HG03342 (cell line): Measurements from ENCODE around the gene SFXN3.

Experiments used
- ATAC-seq: cut with Tn5 transposase; IDR thresholded peaks from one replicate; pipeline ENCODE4 v1.9.1; 2021; ENCODE audit warnings: mild to moderate bottlenecking, moderate library complexity; ENCODE audit not compliant: unreplicated experiment

Gene SFXN3

DNA sequence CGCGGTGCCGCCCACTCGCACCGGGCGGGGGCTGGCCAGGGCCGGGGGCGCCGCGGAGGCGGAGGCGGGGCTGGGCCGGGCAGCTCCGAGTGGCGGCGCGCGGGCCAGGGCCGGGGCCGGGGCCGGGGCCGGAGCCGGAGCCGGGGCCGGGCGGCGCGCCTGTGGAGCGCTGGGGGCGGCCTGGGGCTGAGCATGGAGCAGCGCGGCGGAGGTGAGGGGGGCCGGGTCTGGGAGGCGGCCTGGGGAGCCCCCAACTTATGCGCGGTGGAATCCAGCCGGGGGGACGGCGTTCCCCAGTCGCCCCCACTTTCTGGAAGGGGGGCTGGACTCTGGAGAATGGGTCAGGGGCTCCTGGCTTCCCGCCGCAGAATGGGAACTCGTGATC is 31.3 kb upstream of the SFXN3 start, which contains the start of gene LZTS2:
Gene LZTS2, plus strand, starts transcription at position 67 of the 385 bp plus-strand sequence. CDS start 2,731 bp downstream, outside the sequence.
- no peak for ATAC-seq

DNA sequence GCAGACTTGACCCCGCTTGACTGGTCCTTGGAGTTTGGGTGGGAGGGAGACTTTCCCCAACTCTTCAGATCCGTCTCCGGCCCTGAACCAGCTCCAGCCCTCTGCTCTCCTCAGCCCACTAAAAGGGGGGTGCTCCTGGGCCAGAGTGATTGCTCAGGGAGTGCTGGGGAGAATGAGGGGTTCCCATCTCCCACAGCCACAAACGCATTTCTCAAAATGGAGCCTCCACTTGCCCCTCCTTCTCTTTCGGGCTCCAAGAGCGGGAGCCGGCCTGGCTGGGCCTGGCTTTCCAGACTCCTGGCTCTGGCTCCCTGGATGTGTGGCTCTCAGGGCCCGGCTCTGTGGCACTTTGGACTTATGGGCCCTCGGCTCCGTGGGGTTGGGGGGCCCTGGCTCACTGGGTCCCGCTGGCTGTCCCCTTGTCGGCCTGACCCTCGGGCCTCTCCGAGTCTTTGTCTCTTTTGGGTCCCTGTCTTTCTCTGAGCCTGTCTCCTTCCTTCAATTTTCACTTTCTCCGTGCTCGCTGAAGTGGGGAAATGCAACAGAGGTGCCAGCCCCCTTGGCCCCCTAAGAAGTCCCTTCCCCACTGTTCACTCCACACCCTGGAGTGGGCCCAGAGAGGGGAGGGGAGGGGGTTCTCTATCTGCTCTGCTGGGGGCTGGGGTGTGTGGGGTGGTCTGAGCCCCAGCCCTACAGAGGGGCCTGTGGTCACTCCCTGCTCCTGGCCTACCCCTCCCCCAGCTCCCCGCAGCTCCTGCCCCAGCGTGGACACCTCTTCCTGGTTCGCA is 30.7 kb upstream of the SFXN3 start:
- no peak for ATAC-seq

DNA sequence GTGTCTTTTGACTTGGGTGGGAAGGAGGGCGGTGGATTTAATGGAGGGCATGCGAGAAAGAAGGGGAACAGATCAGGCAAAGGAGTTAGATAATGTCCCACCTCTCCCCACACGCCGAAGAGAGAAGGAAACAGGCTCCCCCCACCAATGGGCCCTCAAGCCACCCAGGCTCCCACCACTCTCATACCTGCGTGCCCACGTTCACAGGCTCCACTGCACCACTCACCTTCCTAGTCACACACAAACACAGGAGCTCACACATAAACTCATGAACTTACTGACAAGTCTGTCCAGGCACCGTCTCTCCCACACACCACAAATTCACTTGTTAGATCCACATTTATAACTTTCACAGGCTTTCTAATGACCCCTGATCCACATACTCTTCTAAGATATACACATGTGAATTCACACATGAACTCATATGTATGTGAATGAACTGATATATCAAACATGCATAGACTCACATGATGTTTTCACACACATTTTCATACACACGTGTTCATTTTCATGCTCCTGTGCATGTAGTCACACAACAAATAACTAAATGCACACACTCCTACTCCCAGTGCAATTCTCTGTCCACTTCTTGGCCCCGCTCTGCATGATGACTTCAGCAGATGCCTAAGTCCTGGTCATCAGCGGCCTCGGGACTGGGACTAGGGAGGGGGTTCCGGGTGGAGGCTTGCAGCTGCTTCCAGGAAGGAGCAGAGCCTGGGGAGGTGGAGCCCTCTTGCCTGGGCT is 29.9 kb upstream of the SFXN3 start:
- no peak for ATAC-seq

DNA sequence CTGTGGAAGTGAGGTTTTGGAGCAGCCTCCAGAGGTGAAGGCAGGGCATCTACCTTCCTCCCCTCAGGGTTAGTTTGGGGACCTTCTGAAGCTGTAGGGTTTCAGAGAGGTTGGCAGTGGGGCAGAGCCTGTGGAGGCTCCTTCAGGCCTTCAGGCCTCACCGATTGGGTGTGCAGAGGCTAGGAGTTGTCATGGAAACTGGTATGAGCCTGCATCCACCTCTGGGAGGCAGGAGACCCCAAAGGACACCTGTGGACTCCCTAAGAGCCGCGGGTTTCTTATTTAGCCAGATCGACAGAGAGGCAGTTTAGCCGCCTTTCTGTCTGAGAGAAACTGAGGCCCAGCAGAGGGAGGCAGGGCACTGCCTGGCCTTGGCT is 29.4 kb upstream of the SFXN3 start:
- no peak for ATAC-seq

DNA sequence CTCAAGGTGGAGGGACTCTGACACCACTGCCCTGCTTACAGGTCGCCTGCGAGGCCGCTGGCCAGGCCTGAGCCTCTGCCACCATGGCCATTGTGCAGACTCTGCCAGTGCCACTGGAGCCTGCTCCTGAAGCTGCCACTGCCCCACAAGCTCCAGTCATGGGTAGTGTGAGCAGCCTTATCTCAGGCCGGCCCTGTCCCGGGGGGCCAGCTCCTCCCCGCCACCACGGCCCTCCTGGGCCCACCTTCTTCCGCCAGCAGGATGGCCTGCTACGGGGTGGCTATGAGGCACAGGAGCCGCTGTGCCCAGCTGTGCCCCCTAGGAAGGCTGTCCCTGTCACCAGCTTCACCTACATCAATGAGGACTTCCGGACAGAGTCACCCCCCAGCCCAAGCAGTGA is 28.6 kb upstream of the SFXN3 start:
- no peak for ATAC-seq

DNA sequence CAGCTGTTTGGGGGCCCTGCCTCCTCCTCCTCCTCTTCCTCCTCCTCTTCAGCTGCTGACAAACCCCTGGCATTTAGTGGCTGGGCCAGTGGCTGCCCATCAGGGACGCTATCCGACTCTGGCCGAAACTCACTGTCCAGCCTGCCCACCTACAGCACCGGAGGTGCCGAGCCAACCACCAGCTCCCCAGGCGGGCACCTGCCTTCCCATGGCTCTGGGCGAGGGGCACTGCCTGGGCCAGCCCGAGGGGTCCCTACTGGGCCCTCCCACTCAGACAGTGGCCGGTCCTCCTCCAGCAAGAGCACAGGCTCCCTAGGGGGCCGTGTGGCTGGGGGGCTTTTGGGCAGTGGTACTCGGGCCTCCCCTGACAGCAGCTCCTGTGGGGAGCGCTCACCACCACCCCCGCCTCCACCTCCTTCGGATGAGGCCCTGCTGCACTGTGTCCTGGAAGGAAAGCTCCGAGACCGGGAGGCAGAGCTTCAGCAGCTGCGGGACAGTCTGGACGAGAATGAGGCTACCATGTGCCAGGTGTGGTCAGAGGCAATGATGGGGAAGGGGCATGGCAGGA is 27.3 kb upstream of the SFXN3 start:
- ATAC-seq: no peak

DNA sequence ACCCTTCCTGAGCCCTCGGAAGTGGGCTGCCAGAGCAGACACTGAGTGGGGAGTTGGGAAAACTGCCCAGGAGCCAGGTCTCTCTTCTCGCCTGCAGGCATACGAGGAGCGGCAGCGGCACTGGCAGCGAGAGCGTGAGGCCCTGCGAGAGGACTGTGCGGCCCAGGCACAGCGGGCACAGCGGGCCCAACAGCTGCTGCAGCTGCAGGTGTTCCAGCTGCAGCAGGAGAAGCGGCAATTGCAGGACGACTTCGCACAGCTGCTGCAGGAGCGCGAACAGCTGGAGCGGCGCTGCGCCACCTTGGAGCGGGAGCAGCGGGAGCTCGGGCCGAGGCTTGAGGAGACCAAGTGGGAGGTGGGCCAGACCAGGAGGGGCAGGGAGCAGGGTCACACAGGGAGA is 25.7 kb upstream of the SFXN3 start:
- ATAC-seq: no peak

DNA sequence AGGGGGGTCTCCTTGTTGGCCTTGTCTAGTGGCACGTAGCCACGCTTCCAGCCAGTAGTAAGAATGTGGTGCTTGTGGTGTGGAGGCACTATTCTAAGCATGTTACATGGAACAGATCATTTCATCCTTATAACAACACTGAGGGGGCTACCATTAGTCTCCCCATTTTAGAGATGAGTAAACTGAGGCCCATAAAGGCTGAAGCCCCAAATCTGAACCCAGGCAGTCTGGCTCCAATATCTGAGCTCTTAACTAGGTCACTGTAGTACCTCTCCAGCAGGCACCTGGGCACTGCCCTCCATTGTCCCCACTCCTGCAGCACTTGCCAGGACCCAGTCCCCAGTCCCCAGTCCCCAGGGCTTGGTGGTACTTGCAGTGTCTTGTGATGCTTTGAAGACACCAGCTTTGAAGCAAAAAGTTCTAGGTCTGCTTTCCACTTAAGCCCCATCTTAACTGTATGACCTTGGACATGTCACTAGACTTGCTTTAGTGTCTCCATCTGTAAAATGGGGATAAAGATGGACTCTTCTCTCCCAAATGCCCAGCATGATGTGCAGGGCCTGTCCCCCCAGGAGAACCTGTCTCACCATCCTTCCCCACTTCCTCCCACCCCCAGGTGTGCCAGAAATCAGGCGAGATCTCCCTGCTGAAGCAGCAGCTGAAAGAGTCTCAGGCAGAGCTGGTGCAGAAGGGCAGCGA is 25.0 kb upstream of the SFXN3 start:
- no peak for ATAC-seq

DNA sequence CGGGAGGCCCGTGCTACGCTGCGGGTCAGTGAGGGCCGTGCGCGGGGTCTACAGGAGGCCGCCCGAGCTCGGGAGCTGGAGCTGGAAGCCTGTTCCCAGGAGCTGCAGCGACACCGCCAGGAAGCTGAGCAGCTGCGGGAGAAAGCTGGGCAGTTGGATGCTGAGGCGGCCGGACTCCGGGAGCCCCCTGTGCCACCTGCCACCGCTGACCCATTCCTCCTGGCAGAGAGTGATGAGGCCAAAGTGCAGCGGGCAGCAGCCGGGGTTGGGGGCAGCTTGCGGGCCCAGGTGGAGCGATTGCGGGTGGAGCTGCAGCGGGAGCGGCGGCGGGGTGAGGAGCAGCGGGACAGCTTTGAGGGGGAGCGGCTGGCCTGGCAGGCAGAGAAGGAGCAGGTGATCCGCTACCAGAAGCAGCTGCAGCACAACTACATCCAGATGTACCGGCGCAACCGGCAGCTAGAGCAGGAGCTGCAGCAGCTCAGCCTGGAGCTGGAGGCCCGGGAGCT is 24.4 kb upstream of the SFXN3 start:
- ATAC-seq: no peak

DNA sequence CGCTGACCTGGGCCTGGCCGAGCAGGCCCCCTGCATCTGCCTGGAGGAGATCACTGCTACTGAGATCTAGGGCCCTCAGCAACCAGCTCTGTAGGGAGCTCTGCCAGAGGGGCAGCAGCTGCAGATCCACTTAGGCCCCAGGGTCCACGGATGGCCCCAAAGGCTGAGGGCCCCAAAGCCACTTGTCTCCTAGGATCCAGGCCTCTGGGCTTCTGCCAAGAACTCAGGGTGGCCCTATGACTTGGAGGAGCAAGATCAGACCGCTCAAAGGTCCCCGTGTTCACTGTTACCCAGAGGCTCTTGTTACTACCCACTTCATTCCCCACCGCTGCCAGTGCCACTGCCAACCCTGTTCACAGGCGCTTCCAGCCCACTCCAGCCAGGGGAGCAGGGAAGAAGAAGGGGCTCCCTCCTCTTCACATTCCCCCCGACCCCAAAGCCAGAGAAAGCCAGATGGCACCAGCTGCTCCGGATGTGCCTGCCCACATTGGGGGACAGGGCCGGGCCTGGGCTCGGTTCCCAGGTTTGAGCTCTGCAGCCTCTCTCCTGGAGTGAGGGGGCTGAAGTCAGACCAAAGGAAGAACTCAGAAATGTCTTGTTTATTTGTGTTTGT is 23.8 kb upstream of the SFXN3 start:
- no peak for ATAC-seq

DNA sequence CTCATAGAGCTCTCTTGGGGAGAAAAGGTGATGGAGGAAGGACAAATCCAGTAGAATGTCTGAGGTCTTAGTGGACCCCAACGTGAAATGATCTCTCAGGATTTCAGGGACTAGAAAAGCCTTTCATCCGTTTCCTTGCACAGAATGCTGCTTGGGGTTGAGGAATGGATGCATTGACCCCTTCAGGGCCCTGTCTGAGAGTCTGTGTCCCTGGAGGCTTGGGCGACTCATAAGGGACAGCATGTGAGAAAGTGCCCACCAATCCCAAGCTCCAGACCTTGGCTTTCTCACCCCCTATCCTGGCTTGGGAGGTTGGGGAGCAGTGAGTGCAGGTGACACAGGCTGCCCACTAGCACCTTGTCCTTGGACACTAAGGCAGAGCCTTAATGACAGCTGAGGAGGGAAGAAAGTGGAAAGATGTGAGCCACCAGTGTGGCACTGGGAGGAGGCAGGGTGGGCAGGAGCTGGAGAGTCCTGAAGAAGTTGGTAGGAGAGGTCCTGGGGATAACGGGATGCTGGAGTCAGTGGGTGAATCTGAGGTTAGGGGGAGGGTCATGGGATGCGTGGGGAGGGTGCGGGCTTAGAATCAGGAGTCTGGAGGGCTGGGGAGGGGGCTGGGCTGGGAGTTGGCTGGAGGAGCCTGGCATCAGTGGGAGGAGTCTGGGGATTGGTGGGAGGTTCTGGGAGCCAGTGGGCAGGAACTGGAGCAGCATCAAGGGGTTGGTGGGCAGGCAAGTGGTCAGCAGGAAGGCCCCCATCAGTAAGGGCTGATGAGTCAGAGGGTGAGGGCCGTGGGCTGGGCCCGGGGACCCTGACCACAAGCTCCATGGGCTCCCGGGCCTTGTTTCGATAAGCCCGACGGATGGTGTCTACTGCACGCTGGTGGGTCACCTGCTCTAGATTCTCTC is 22.9 kb upstream of the SFXN3 start:
- no peak for ATAC-seq

DNA sequence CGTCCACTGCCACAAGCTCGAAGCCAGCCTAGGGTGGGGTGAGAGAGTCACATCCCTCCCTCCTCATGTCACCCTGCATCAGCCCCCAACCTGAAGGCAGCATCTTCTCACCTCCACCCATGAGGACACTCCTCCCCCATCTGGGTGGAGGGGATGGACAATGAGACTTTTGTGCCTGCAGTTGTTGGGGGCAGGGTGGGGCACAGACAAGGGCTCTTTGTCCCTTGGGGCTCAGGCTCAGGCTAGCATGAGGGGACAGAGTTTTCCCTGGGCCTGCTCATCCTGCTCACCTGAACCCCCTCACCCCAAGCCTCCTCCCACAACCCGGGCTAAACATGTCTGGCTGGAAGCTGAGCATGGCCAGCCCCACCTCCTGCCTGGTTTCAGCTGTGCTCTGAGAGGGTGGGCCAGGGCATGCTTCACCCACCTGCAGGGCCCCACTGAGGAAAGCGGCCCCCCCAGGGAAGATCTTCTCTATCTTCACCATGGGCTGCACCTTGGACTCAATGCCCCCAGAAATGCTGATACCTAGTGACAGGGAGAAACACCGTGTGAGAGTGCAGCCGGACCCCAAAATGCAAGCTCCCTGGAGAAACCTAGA is 22.1 kb upstream of the SFXN3 start:
- ATAC-seq: no peak

DNA sequence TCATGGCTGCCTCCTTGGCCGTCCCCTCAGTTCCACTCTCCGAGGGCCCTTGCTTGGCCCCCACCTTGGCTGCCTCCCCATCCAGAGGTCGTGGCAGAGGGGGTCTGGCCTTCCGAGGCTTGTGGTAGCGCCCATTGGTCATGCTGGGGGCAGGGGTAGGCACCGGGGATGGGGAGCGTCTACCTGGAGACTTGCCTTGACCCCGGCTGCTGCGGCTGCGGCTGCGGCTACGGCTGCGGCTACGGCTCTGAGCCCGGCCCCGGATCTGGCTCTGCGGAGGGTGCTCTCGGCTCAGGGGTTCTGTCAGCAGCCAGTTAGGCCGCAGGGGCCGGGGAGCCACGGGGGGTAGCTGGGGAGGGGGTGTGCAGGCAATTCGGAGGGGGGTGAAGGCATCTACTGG is 20.7 kb upstream of the SFXN3 start:
- ATAC-seq: no peak

DNA sequence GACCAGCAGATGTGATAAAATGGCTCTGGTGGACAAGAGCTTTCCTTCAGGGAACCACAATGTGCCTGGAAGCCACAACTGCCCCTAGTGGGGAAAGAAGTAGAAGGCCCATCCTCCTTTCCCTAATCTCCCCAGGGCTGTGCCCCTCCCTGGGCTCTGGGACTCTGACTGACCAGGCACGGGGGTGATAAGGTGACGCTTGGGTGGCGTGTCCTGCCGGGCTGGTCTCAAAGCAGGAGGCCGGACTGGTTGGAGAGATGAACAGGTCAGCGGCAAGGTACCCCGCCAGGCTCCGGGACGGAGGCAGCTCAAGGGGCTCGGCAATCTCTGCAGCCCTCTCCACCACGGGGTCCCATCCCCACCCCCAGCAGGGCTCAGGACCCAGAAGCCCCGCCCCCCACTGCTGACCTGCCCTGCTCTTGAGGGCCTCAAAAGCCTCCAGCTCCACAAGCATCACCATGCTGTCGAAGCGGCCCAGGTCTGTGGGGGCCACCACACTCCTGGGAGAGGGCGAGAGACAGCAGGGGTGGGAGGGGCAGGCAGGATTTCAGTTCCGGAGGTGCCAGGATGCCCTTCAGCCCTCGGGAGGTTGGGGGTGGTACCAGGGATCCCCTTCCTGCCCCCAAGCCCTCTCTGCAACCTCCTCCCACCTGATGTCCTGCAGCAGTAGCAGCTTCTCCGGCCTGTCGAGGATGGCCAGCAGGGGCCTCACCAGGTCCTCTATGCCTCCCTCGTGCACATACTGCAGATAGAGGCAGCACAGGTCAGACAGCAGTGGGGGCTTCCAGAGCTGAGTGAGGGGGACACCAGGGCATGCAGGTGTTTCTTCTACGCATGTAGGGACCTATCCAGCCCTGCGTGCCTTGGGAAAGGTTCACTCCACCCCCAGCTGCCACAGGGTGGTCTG is 19.3 kb upstream of the SFXN3 start:
- ATAC-seq: no peak

DNA sequence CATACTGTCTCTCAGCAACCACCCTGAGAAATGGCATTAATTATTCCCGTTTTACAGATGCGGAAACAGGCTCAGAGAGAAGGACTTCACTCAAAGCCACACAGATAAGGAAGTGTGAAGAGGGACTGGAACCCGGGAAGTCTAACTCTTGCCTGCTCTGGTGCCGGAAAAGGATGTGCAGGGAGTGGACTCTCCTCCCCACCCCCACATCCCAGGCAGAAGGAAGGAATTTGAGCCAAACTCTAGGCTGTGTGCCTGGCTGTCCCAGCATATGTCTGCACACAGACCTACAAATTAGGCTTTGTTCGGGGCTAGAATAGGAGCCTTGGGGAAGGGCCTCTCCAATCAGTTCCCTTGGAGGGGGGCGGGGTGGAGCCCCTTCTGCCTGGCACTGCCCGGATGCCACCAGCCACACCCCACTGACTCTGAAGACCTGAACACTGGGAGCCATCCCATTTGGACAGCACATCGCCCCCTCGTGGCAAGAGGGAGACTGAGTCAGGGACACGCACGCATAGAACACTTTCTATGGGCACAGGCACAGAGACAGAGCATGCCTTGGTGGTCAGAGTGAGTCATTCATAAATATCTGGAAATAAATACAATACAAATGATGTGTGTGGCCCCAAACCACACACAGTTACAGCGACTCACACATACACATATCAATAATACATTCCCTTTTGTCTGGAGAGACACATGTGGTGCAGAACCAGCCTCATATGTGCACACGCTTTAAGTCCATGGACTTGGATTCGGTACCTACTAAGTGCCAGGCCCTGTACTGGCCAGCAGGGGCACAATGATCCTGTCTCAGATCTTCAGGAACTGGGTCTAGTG is 18.3 kb upstream of the SFXN3 start:
- peak; percentile 69 for ATAC-seq

DNA sequence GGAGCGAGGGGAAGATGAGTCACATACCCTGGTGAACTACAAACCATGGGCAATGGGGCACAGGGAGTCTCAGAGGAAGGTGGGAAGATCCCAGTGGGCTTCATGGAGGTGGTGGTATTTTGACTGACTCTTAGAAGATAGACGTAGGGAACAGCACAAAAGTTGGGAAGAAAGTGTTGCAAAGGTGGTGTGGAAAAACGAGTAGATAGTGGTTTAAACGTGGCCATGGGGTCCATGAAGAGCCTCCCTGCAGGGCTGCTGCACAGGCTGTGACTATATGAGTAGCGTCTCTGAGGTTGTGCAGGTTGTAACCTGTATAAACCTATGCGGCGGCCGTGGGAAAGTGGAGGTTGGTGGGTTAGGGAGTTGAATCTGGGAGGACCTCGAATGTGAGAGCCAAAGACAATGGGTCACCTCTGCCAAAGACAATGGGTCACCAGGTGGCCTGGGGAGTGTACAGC is 17.6 kb upstream of the SFXN3 start:
- no peak for ATAC-seq

DNA sequence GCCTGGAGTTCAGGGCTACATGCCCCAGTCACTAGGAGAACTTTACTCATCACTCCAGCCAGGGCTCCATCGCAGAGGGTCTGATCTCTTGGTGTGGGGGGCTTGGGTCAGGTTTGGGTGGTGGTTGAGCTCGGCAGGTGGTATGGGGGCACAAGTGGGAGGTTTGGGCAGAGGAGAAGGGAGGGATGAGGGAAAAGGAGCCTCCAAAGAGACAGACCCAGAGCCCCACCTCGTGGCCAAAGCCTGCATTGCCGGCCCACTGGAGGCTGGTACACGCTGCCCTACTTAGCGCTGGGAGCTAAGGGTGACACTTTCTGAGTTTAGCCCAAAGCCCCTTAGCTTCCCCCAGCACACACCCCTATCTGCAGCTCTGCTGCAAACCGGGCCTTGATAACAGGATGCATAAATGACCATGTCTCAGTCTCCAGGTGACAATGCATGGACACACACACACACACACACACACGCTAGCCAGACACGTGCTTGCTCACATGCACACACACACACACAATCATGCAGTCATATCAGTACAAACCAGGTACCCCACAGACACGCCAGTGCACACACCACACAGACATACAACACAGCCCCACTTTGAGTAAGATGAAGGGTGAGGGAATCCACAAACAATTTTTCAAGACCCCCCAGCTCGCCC is 16.7 kb upstream of the SFXN3 start:
- no peak for ATAC-seq
